Measurements from ENCODE around the gene INCA1.
A peak's percentile ranks its signal among the peaks of the same experiment; 100 is the strongest.

Gene INCA1

DNA sequence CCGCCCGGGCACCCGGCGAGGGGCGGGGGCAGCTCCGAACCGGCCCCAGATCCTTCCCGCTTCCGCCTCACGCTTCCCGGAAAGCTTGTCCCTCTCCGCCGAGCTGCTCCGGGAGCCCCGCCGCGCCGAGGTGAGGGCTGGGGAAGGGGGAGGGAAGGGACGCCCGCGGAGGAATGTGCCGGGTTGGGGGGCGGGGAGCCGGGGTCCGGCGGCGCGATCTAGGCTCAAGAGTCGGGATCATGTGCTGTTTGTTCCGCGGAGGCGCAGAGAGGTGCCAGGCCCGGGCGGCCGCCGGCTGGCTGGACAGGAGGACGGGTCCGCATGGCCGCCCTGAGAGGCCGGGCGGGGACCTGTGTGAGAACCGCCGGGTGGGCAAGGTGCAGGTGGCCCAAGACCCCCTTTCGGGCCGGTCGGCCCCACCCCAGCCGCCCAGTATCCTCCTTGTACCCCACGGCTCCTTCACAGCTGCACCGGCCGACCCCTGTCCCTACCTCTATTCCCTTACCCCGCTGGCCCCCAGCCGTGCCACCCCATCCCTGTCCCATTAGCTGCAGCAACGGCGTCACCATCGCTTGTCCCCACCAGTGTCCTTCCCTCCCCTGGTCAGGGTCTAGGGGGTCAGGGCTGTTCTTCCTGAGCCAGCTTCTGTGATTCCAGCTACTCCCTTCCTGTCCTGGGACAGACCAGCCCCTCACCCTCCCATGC is 857 bp upstream of the INCA1 start:
- Mint-ChIP-seq H3K9me3 (peaks cover 4% of the 10 kb centered on the region), H3K27ac (no peak overlapping the region), H3K4me1 (peaks cover 39% of the 10 kb centered on the region), H3K4me3 (peak overlapping the region; percentile 86), H3K27me3 (ENCODE audit: low read depth, poor library complexity) (peaks cover 33% of the 10 kb centered on the region), H3K36me3 (ENCODE audit: low read depth) (peaks cover 23% of the 10 kb centered on the region)
- peak; percentile 77 for DNase-seq
- TF ChIP-seq, protein P1, sequence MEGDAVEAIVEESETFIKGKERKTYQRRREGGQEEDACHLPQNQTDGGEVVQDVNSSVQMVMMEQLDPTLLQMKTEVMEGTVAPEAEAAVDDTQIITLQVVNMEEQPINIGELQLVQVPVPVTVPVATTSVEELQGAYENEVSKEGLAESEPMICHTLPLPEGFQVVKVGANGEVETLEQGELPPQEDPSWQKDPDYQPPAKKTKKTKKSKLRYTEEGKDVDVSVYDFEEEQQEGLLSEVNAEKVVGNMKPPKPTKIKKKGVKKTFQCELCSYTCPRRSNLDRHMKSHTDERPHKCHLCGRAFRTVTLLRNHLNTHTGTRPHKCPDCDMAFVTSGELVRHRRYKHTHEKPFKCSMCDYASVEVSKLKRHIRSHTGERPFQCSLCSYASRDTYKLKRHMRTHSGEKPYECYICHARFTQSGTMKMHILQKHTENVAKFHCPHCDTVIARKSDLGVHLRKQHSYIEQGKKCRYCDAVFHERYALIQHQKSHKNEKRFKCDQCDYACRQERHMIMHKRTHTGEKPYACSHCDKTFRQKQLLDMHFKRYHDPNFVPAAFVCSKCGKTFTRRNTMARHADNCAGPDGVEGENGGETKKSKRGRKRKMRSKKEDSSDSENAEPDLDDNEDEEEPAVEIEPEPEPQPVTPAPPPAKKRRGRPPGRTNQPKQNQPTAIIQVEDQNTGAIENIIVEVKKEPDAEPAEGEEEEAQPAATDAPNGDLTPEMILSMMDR (IDR thresholded peaks at IDR 0.05): no peak

DNA sequence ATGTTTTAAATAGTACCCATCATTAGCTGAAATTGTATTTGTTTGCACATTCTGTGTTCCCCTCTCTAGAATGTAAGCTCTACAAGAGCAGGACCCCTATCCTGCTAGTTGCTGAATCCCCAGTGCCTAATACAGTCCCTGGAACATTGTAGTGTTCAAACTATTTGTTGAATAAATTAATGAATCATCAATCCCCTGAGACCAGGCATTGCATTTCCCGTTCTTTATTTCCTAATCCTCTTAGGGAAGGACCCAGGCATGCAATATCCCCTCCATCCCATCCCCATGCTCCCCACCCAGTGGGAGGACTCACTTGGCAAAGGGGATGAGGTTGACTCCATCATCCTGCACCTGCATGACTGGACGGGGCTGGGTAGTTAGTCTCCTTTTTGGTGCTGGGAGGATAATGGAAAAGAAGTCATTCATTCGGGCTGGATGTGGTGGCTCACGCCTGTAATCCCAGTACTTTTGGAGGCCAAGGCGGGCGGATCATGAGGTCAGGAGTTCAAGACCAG is 3.2 kb downstream of the INCA1 start:
- H3K27me3 Mint-ChIP-seq (ENCODE audit: low read depth, poor library complexity): peaks cover 37% of the 10 kb centered on the region
- no peak overlapping the region for H3K27ac Mint-ChIP-seq
- H3K9me3 Mint-ChIP-seq: peaks cover 4% of the 10 kb centered on the region
- peaks cover 30% of the 10 kb centered on the region for H3K4me1 Mint-ChIP-seq
- DNase-seq: no peak
- no peaks in the 10 kb centered on the region for H3K36me3 Mint-ChIP-seq (ENCODE audit: low read depth)
- TF ChIP-seq, protein P1 (IDR thresholded peaks at IDR 0.05): no peak
- H3K4me3 Mint-ChIP-seq: no peak overlapping the region

DNA sequence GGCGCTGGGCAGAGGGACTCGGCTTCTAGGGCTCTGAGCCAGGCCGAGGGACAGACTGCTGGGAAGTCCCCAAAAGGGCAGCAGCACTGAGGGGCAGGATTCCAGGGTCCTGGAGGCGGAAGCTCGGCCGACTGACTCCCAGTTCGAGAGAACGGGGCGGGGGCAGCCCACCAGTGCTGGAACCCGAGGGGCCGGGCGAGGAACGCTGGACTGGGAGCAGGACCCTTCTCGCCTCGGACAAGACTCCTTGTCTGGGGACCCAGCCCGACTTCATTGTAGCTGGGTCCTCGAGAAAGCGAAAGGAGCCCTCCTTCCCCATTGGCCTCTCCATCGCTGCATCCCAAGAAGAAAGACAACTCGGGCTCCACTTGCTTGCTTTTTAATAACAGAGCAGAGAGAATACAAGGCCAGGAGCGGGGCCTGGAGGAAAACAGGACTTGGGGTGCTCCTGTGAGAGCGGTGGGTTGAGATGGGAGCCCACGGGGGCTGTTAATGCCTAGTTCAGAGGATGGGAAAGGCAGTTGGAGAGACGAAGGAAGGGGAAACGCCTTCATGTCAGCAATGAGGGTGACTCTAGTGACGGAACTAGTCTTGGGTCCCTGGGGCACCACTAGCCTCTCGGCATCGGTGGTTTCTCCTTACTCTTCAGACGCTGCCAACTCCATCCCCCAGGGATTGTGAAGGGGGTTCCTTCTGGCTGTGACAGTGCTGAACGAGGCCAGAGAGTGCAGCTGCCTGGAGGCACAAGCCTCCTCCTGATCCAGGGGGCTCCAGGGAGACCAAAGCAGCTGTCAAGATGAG is 9.4 kb downstream of the INCA1 start:
- peaks cover 6% of the 10 kb centered on the region for H3K36me3 Mint-ChIP-seq (ENCODE audit: low read depth)
- no peak overlapping the region for H3K27ac Mint-ChIP-seq
- no peaks in the 10 kb centered on the region for H3K9me3 Mint-ChIP-seq
- DNase-seq: no peak
- peaks cover 38% of the 10 kb centered on the region for H3K4me1 Mint-ChIP-seq
- TF ChIP-seq, protein P1 (IDR thresholded peaks at IDR 0.05): no peak
- peaks cover 12% of the 10 kb centered on the region for H3K27me3 Mint-ChIP-seq (ENCODE audit: low read depth, poor library complexity)
- H3K4me3 Mint-ChIP-seq: peak overlapping the region; percentile 82

DNA sequence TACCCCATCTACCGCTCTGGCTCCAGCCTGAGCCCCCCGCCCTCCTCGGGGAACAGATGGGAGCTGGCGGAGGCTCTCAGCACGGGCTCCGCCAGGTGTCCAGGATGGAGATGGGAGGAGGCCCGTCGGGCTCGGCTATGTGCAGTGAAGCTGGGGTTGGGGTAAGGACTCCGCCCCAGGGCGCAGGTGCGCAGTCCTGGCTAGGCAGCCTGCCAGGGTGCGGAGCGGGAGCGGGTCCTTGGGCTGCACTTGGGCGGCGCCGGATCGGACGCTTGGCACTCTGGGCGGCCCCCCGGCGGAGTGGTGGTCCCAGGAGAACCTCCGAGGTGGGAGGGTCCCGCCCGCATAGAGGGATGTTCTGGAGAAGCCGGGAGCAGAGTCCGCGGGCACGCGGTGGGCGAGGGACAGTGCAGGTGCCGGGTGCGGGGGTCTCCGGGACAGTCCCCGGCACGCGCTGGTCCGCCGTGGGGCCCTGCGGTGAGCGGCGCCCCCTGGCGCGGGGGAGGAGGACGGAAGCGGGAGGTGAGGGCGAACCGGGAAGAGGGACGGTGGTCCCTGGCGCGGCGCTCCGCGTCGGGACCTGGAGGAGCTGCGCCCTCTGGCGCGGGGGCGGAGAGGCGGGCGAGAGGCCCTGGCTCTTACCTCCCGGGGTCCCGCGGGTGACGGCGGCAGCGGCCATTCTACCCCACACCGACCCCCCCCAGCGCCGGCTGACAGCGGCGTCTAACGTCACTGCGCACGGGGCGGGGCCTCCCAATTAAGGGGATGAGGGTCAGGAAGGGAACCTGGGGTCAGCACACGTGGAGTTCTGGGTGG is 10.2 kb downstream of the INCA1 start, which contains the start of gene CAMTA2:
Gene CAMTA2, minus strand, starts transcription at position 725 of the 816 bp plus-strand sequence. CDS start 1,453 bp downstream, outside the sequence.
- Mint-ChIP-seq H3K27ac (no peak within 1 kb of the TSS), H3K4me3 (peak within 1 kb of the TSS; percentile 82)

DNA sequence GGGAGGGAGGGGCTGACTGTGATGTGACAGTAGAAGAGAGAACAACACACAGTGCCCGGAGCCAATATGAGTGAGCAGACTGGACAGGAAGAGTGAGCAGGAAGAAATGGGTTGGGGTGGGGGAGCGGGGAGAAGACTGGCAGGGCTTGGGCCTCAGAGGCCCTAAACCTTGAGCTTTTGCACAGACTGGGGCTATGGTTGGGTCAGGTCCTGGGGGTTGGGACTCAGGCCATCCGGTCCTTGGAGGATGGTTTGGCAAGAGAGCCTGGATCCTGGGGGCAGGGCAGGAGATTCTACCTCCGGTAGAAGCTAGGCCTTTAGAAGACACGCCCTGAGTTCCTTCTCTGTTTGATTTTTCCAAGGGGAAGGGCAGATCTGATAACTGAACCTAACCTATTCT is 10.9 kb downstream of the INCA1 start:
- peaks cover 34% of the 10 kb centered on the region for H3K4me1 Mint-ChIP-seq
- TF ChIP-seq, protein P1 (IDR thresholded peaks at IDR 0.05): no peak
- H3K9me3 Mint-ChIP-seq: no peaks in the 10 kb centered on the region
- peaks cover 9% of the 10 kb centered on the region for H3K27me3 Mint-ChIP-seq (ENCODE audit: low read depth, poor library complexity)
- H3K36me3 Mint-ChIP-seq (ENCODE audit: low read depth): peaks cover 10% of the 10 kb centered on the region
- peak overlapping the region; percentile 82 for H3K4me3 Mint-ChIP-seq
- DNase-seq: no peak
- no peak overlapping the region for H3K27ac Mint-ChIP-seq

More for the DNA sequence above, 10.2 kb downstream of the INCA1 start, which contains the start of gene CAMTA2:
- Mint-ChIP-seq H3K9me3 (no peaks in the 10 kb centered on the region), H3K4me1 (peaks cover 38% of the 10 kb centered on the region), H3K36me3 (ENCODE audit: low read depth) (peaks cover 9% of the 10 kb centered on the region), H3K27me3 (ENCODE audit: low read depth, poor library complexity) (peaks cover 10% of the 10 kb centered on the region)
- peak; percentile 90 for DNase-seq
- TF ChIP-seq, protein P1 (IDR thresholded peaks at IDR 0.05): peak; percentile 64
